KMS-11 (cell line): ENCODE results near the gene PROM2.

Source experiments
- H2AFZ ChIP-seq: fragments of 200-600 bp; sonication (generic); 2 replicates; pipeline ENCODE4 v1.6.1; 2016; ENCODE audit warnings: antibody characterized with exemption, mixed run types, low read depth
- H3K27ac ChIP-seq: fragments of 200-600 bp; sonication (generic); 2 replicates; pipeline ENCODE4 v1.6.1; 2016; ENCODE audit warnings: mild to moderate bottlenecking, mixed run types
- H3K27me3 ChIP-seq: fragments of 200-600 bp; sonication (generic); 2 replicates; pipeline ENCODE4 v1.6.1; 2017; ENCODE audit warnings: mild to moderate bottlenecking, low read depth, mixed run types, moderate library complexity; ENCODE audit not compliant: insufficient read depth
- H3K36me3 ChIP-seq: fragments of 200-600 bp; sonication (generic); 2 replicates; pipeline ENCODE4 v1.6.1; 2017; ENCODE audit warnings: mild to moderate bottlenecking, mixed run types; ENCODE audit not compliant: insufficient read depth
- H3K4me1 ChIP-seq: fragments of 200-600 bp; sonication (generic); 2 replicates; pipeline ENCODE4 v1.6.1; 2016; ENCODE audit warnings: mild to moderate bottlenecking, low read depth, mixed run types; ENCODE audit not compliant: poor library complexity, severe bottlenecking
- H3K4me2 ChIP-seq: fragments of 200-600 bp; sonication (generic); 2 replicates; pipeline ENCODE4 v1.7.0; 2016; ENCODE audit warnings: mild to moderate bottlenecking, mixed run types
- H3K4me3 ChIP-seq: fragments of 200-600 bp; sonication (generic); IDR thresholded peaks from 2 replicates; pipeline ENCODE4 v1.6.1; 2017; ENCODE audit warnings: low read depth, low read length, mixed read lengths; ENCODE audit not compliant: insufficient read depth
- H3K79me2 ChIP-seq: fragments of 200-600 bp; sonication (generic); 2 replicates; pipeline ENCODE4 v1.6.1; 2016; ENCODE audit warnings: low read depth, mixed run types; ENCODE audit not compliant: insufficient read depth
- H3K9ac ChIP-seq: fragments of 200-600 bp; sonication (generic); 2 replicates; pipeline ENCODE4 v1.6.1; 2016; ENCODE audit warnings: mild to moderate bottlenecking, mixed run types
- H4K20me1 ChIP-seq: fragments of 200-600 bp; sonication (generic); 2 replicates; pipeline ENCODE4 v1.6.1; 2016; ENCODE audit warnings: mild to moderate bottlenecking, mixed run types; ENCODE audit not compliant: insufficient read depth
- CTCF ChIP-seq: fragments of 200-600 bp; sonication (generic); conservative IDR thresholded peaks from 2 replicates; pipeline ENCODE4 v1.6.1; 2017; ENCODE audit warnings: low read depth, mild to moderate bottlenecking, antibody characterized with exemption, low read length, moderate library complexity, mixed read lengths

The PROM2 gene

GRCh38 chr2:95310216-95310615, 36.0 kb downstream of the PROM2 start:
- H3K36me3 ChIP-seq, result no peaks in the 10 kb centered on the region
- no peaks in the 10 kb centered on the region for H3K79me2 ChIP-seq
- H3K4me2 ChIP-seq, result no peak overlapping the region
- H3K4me1 ChIP-seq, result no peaks in the 10 kb centered on the region
- H3K9ac ChIP-seq, result no peak overlapping the region
- no peak overlapping the region for H3K4me3 ChIP-seq
- no peak overlapping the region for H2AFZ ChIP-seq
- H3K27me3 ChIP-seq, result no peaks in the 10 kb centered on the region
- TF ChIP-seq CTCF, result no peak
- H4K20me1 ChIP-seq, result no peaks in the 10 kb centered on the region
- no peak overlapping the region for H3K27ac ChIP-seq

GRCh38 chr2:95310651-95311050, 36.4 kb downstream of the PROM2 start:
- no peaks in the 10 kb centered on the region for H4K20me1 ChIP-seq
- no peak overlapping the region for H2AFZ ChIP-seq
- H3K4me1 ChIP-seq, result no peaks in the 10 kb centered on the region
- H3K27me3 ChIP-seq, result no peaks in the 10 kb centered on the region
- H3K4me2 ChIP-seq, result no peak overlapping the region
- H3K4me3 ChIP-seq, result no peak overlapping the region
- no peak overlapping the region for H3K9ac ChIP-seq
- no peaks in the 10 kb centered on the region for H3K79me2 ChIP-seq
- no peak for TF ChIP-seq CTCF
- H3K36me3 ChIP-seq, result no peaks in the 10 kb centered on the region
- H3K27ac ChIP-seq, result no peak overlapping the region

- Histone ChIP-seq H3K27ac (no peak overlapping the region), H3K36me3 (no peaks in the 10 kb centered on the region), H3K79me2 (no peaks in the 10 kb centered on the region), H2AFZ (no peak overlapping the region), H4K20me1 (no peaks in the 10 kb centered on the region), H3K4me3 (no peak overlapping the region), H3K27me3 (no peaks in the 10 kb centered on the region), H3K4me1 (no peaks in the 10 kb centered on the region), H3K4me2 (no peak overlapping the region), H3K9ac (no peak overlapping the region)
- TF ChIP-seq CTCF, result no peak
Observed at GRCh38 chr2:95311815-95312542, 37.7 kb downstream of the PROM2 start.

- no peaks in the 10 kb centered on the region for H3K79me2 ChIP-seq
- H3K4me2 ChIP-seq, result no peak overlapping the region
- no peak overlapping the region for H3K4me3 ChIP-seq
- no peaks in the 10 kb centered on the region for H4K20me1 ChIP-seq
- no peak overlapping the region for H3K9ac ChIP-seq
- no peak overlapping the region for H2AFZ ChIP-seq
- H3K27me3 ChIP-seq, result no peaks in the 10 kb centered on the region
- H3K36me3 ChIP-seq, result no peaks in the 10 kb centered on the region
- no peak for TF ChIP-seq CTCF
- no peak overlapping the region for H3K27ac ChIP-seq
- H3K4me1 ChIP-seq, result no peaks in the 10 kb centered on the region
Observed at GRCh38 chr2:95312543-95313201, 38.4 kb downstream of the PROM2 start.
